Activated CD8-positive, alpha-beta memory T cell treated with anti-CD3 and anti-CD28 coated beads, Interleukin-2, amount 10 ng/mL, durations not matched to agents 7 days and 5 days (primary cell): ENCODE data around the gene RIN2. TPM values are rescaled to one million over a fixed set of nuclear protein-coding genes. Genes with fewer than 3 reads are reported as not detected.

Experiments
- ATAC-seq: fragments of 150-1000 bp; cut with Tn5 transposase; one replicate; pipeline ENCODE4 v1.10.0; 2021; ENCODE audit warnings: moderate library complexity
- CTCF ChIA-PET: fragments of 350-600 bp; sonication (Branson Sonifier 250); formaldehyde crosslinking; loops from one replicate; lab custom pipeline; 2021; ENCODE audit warnings: antibody characterized with exemption; lab: Charles Lee
- DNase-seq: peaks from one replicate; pipeline ENCODE4 v3.0.0-alpha.2; 2020
- H3K27ac Mint-ChIP-seq: one replicate; pipeline ENCODE4 v1.8.0; 2021; ENCODE audit warnings: mild to moderate bottlenecking, mixed read lengths
- H3K27me3 Mint-ChIP-seq: one replicate; pipeline ENCODE4 v1.8.0; 2021; ENCODE audit warnings: mixed read lengths
- H3K36me3 Mint-ChIP-seq: one replicate; pipeline ENCODE4 v1.8.0; 2021; ENCODE audit warnings: mild to moderate bottlenecking, mixed read lengths
- H3K4me1 Mint-ChIP-seq: one replicate; pipeline ENCODE4 v1.8.0; 2021; ENCODE audit warnings: mixed read lengths
- H3K4me3 Mint-ChIP-seq: one replicate; pipeline ENCODE4 v1.8.0; 2021; ENCODE audit warnings: mild to moderate bottlenecking, moderate library complexity, mixed read lengths
- H3K9me3 Mint-ChIP-seq: one replicate; pipeline ENCODE4 v1.8.0; 2022; ENCODE audit warnings: low read depth, mixed read lengths
- total RNA-seq, 2 experiments: library from RNA; stranded (reverse); gene quantifications; one replicate each; pipeline ENCODE4 v1.2.3, GENCODE V29; 2021

RIN2 gene
- total RNA-seq, 2 experiments from 2014 or later: not detected

DNA sequence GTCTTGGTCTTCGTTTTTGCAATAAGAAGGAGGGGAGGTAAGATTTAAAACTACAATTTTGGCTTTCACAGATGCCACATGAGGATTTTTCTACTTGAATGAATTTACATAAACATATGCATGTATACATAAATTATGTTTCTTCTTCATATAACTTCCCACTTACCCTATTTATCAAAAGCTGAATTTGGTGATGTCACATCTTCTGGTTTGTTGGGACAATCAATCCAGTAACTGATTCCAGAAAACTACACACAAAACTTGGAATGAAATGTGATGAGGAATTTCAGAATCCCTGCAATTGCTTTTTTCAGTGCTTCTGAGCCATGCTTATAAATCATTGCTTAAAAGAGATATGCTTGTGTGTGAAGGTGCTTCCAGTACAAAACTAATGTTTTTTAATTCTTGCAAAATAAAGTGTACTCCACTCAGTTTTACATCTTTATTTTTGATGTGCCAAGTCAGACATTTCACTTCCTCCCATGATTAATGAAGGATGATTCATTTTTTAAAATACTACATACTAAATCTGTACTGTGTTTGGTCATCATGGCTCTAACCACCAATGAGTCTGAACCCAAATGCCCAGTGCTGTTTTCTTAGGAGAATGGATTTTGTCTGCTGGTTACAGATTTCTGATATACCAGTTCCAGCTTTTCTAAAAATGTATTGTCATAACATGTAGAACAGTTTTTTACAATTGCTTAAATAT lies 32.1 kb upstream of the RIN2 start:
- no peak for DNase-seq
- H3K9me3 Mint-ChIP-seq: no peaks in the 10 kb centered on the region
- H3K4me3 Mint-ChIP-seq: no peak overlapping the region
- ATAC-seq: no peak
- H3K27me3 Mint-ChIP-seq: no peaks in the 10 kb centered on the region
- CTCF ChIA-PET: no interaction called here
- no peak overlapping the region for H3K27ac Mint-ChIP-seq
- no peaks in the 10 kb centered on the region for H3K4me1 Mint-ChIP-seq
- no peaks in the 10 kb centered on the region for H3K36me3 Mint-ChIP-seq

DNA sequence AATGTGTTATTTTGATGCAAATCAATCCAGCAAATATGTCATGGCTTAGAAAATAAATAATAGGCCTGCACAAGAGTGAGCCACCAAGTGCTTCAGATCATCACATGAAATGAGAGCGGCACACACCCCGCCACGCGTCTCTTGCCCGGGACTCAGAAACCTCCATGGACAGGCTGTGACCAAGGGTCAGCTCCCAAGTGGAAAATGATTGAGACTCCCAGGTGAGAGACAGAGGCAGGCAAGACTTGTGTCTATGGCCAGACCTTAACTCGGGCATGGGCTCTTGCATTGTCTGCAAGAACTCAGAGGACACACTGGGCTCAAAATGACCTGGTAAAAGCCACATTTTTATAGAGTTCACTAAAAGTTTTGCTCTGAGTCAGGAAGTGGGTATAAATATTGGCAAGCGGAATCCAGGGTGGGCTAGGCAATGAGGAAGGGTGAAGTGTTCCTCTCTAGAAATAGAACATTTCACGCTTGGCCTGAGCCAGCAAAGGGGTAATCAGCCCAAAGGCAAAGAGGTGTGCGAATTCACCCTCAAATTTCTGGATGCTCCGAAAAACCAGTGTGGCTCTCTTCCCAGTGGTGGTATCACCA lies 30.7 kb upstream of the RIN2 start:
- H3K27ac Mint-ChIP-seq: no peak overlapping the region
- H3K27me3 Mint-ChIP-seq: no peaks in the 10 kb centered on the region
- H3K36me3 Mint-ChIP-seq: no peaks in the 10 kb centered on the region
- DNase-seq (no peak), ATAC-seq (no peak)
- no peaks in the 10 kb centered on the region for H3K9me3 Mint-ChIP-seq
- CTCF ChIA-PET: no interaction called here
- H3K4me1 Mint-ChIP-seq: no peaks in the 10 kb centered on the region
- no peak overlapping the region for H3K4me3 Mint-ChIP-seq

DNA sequence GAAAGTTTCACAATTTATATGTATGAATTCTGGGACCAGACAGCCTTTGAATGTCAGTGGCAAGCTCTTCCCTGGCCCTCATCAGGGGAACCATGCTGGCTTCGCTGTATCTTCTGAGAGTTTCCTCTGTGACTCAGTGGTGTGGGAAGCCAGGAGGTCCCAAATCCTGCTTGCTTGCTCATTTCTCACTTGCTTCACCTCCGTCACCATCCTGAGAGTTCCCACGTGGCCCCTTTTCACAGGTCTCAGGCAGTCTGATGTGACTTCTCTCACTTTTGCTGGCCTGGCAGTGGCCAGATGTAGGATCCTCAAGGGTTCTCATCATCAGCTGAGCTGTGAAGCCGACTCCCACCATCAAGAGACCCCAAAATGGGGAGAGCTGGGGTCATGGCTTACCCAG lies 28.4 kb upstream of the RIN2 start:
- H3K4me3 Mint-ChIP-seq: no peak overlapping the region
- CTCF ChIA-PET: no interaction called here

DNA sequence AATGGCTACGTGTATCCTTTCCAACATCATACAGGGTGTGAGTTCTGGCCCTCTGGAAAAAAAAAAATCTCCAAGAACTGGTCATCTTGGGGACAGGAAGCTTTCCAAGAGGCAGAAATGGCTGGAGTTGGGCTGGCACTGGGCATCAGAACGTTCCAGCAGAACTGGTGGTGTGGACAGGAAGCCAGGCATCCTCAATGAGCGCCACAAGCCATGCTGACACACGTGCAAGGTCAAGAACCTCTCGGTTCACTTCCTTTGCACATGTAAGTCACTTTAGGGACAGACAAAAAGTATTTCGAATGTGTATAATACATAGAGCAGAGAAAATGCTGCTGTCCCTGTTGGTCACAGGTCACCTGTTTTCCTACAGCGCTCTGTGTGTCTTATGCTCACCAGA lies 27.4 kb upstream of the RIN2 start:
- CTCF ChIA-PET: no interaction called here
- no peak for ATAC-seq
- Mint-ChIP-seq H3K9me3 (no peaks in the 10 kb centered on the region), H3K27me3 (no peaks in the 10 kb centered on the region), H3K4me3 (no peak overlapping the region), H3K4me1 (no peaks in the 10 kb centered on the region), H3K27ac (no peak overlapping the region), H3K36me3 (no peaks in the 10 kb centered on the region)
- no peak for DNase-seq

More for the DNA sequence above, 28.4 kb upstream of the RIN2 start:
- Mint-ChIP-seq H3K9me3 (no peaks in the 10 kb centered on the region), H3K27ac (no peak overlapping the region), H3K36me3 (no peaks in the 10 kb centered on the region), H3K27me3 (no peaks in the 10 kb centered on the region), H3K4me1 (no peaks in the 10 kb centered on the region)
- ATAC-seq (no peak), DNase-seq (no peak)

DNA sequence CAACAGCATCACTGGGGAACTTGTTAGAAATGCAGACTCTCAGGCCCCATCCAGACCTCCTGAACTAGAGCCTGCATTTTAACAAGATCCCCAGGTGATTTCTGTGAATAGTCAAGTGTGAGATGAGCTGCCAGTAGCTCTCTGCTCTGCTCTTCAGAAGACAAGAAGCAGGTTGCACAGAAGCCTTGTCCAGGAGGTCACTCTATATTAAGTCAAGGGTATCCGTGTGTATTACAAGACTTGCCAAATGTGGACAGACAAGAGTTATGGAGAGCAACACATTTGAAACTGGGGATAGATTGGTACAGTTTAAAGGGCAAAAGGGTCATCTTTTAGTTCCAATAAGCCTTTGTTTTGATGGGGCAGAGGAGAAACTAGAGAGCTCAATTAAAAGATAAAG lies 23.2 kb upstream of the RIN2 start:
- Mint-ChIP-seq H3K27me3 (no peaks in the 10 kb centered on the region), H3K27ac (no peak overlapping the region), H3K9me3 (no peaks in the 10 kb centered on the region), H3K4me3 (no peak overlapping the region), H3K4me1 (peaks cover 8% of the 10 kb centered on the region), H3K36me3 (no peaks in the 10 kb centered on the region)
- no peak for ATAC-seq
- DNase-seq: no peak
- CTCF ChIA-PET: no interaction called here

DNA sequence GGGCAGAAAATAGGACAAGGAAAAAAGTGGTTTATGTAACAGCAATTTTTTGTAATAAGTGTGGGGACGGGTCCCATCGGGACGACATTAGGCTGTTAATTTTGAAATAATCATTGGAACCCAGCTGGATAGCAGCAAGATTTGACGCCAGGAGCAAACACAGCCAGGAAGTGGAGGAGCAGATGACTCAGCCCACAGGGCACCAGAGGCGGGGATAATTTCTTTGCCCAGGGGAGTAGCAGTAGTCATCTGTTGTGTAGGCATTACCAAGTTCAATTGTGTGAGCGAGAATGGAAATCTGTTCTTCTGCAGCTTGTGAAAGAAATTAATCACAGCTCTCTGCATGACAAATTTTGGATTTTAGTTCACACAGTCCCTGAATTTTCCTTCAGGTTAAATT lies 22.6 kb upstream of the RIN2 start:
- CTCF ChIA-PET: no interaction called here
- no peak for ATAC-seq
- DNase-seq: no peak
- H3K4me1 Mint-ChIP-seq: peaks cover 8% of the 10 kb centered on the region
- H3K4me3 Mint-ChIP-seq: no peak overlapping the region
- H3K27me3 Mint-ChIP-seq: no peaks in the 10 kb centered on the region
- H3K36me3 Mint-ChIP-seq: no peaks in the 10 kb centered on the region
- no peak overlapping the region for H3K27ac Mint-ChIP-seq
- H3K9me3 Mint-ChIP-seq: no peaks in the 10 kb centered on the region

DNA sequence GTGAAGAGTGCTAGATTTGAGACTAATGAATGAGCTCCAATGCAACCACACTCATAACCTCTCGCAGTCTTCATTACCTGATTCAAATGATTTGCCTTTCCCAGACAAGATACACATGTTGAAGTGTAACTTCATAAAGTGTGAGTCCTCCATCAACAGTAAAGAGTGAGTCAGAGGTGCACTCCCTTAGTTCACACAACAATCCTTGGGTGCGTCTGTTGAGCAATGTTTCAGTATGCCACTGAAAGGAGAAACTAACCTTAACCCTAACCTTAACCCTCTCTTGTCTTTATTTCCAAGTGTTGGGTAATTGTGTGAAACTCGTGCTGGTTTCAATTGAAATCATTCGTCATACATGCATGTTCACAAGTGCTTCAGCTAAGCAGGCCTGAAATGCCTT lies 21.0 kb upstream of the RIN2 start:
- H3K4me1 Mint-ChIP-seq: peaks cover 8% of the 10 kb centered on the region
- CTCF ChIA-PET: interaction anchor here (1.1 kb wide), 1 partner anchor 1020 kb away, joined by 4 read pairs; no protein-coding TSS in a partner anchor
- no peak for ATAC-seq
- H3K36me3 Mint-ChIP-seq: no peaks in the 10 kb centered on the region
- H3K27ac Mint-ChIP-seq: no peak overlapping the region
- no peaks in the 10 kb centered on the region for H3K9me3 Mint-ChIP-seq
- DNase-seq: no peak
- H3K27me3 Mint-ChIP-seq: peaks cover 4% of the 10 kb centered on the region
- H3K4me3 Mint-ChIP-seq: no peak overlapping the region

DNA sequence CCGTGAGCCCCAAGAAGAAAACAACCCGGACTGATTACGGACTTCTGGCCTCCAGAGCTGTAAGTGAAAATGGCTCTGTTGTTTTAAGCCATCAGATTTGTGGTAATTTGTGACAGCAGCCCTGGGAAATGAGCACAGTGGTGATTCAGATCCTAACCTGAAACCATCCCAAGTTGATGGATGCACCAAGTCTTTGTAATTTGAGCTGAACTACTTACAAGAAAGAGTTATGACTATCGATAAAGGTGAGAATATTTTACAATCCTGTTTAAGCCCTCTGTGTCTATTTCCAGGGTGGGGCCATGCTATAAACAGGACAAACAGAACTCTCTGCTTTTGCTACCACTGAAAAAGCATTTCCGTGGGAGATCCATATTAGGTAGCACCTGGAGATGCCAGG lies 19.1 kb upstream of the RIN2 start:
- H3K4me3 Mint-ChIP-seq: no peak overlapping the region
- CTCF ChIA-PET: no interaction called here
- DNase-seq (no peak), ATAC-seq (no peak)
- H3K9me3 Mint-ChIP-seq: no peaks in the 10 kb centered on the region
- no peak overlapping the region for H3K27ac Mint-ChIP-seq
- no peaks in the 10 kb centered on the region for H3K36me3 Mint-ChIP-seq
- H3K27me3 Mint-ChIP-seq: peaks cover 4% of the 10 kb centered on the region
- H3K4me1 Mint-ChIP-seq: peaks cover 8% of the 10 kb centered on the region

DNA sequence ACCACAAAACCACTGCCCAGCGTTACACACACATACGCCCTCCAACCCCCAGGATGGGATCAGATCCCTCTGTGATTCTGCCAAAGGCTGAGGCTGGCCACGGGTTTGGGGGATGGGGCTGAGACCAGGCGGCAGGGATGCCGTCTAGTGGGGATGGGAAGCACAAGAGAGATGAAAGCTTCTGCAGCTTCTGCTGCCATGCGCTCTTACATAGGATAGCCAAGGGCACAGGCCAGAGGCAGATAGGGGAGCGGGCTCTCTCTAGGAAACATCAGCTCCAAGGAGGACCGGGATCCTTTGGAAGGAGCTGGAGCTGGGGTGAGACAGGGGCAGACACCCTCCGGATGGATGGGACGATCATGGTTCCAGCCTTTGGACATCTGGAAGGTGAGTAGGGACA lies 18.7 kb upstream of the RIN2 start:
- no peaks in the 10 kb centered on the region for H3K9me3 Mint-ChIP-seq
- peaks cover 8% of the 10 kb centered on the region for H3K4me1 Mint-ChIP-seq
- H3K27ac Mint-ChIP-seq: no peak overlapping the region
- CTCF ChIA-PET: no interaction called here
- no peaks in the 10 kb centered on the region for H3K36me3 Mint-ChIP-seq
- no peak overlapping the region for H3K4me3 Mint-ChIP-seq
- ATAC-seq (no peak), DNase-seq (no peak)
- peaks cover 4% of the 10 kb centered on the region for H3K27me3 Mint-ChIP-seq

DNA sequence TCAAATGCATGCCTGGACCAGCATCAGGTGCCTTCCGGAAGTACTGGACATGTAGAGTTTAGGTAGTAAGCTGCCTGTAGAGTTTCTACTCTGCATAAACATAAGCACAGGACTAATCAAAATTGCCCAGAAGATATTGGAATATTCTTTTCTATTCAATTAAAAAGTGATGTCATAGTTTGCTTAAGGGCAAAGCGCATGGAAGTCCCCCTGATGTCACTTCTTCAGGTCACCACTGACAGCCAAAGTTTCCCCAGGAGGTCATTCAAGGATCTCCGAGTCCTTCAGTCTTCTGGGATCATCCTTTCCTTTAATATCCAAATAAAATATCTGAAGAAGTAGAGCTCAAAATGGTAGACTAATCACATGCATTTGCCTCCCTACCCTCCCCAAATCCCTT lies 17.5 kb upstream of the RIN2 start:
- CTCF ChIA-PET: no interaction called here
- ATAC-seq: no peak

DNA sequence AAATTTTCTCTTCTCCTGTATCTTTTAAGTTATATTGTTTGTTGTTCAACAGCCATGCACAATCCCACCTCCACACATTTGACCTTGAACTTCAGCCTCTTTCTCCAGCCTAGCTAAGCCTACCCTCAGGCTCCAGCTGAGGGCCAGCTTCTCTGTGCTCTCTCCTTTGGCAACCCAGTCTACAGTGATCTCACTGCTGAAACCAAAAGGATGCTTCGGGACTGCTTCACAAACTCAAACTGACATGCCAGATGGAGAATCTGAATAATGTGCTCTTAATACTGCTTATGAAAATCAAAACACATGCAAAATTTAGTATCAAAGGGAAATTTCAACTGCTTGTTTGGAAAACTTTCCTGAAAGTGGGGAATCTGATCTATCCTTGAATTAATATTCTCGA lies 16.1 kb upstream of the RIN2 start:
- H3K27ac Mint-ChIP-seq: no peak overlapping the region
- no peak overlapping the region for H3K4me3 Mint-ChIP-seq
- DNase-seq (no peak), ATAC-seq (no peak)
- CTCF ChIA-PET: no interaction called here
- H3K27me3 Mint-ChIP-seq: peaks cover 7% of the 10 kb centered on the region
- no peaks in the 10 kb centered on the region for H3K36me3 Mint-ChIP-seq
- peaks cover 4% of the 10 kb centered on the region for H3K9me3 Mint-ChIP-seq
- peaks cover 4% of the 10 kb centered on the region for H3K4me1 Mint-ChIP-seq

More for the DNA sequence above, 17.5 kb upstream of the RIN2 start:
- peaks cover 8% of the 10 kb centered on the region for H3K4me1 Mint-ChIP-seq
- peaks cover 4% of the 10 kb centered on the region for H3K27me3 Mint-ChIP-seq
- no peak for DNase-seq
- no peak overlapping the region for H3K4me3 Mint-ChIP-seq
- no peak overlapping the region for H3K27ac Mint-ChIP-seq
- H3K9me3 Mint-ChIP-seq: peaks cover 2% of the 10 kb centered on the region
- H3K36me3 Mint-ChIP-seq: no peaks in the 10 kb centered on the region

DNA sequence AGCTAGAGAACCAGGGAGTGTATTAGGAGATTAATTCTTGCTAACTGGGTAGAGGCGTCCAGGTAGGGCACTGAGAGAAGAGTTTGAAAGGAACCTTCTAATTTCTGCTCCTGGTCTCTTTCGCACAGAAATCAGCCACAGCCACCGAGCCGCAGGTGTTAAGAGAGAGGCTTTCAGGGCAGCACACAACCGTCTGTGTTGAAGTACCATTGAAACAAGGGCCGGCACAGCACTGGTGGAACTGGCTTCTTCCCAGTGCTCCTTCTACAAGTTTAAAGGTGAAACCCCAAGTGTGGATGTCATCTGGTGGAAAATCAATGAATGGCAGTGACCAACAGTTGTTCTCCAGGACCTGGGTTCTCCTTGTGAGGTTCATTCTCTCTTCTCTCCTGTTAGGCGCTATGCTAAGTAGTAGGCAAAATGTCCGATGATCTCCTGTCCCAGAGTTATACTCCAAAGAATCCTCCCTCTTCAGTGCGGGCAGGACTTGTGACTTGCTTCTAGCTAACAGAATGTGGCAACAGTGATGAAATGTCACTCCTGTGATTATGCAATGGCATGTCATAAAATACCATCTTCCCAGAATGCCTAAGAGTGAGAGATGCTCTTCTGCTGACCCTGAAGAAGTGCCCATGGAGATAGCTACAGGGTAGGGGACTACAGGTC lies 15.0 kb upstream of the RIN2 start:
- DNase-seq: no peak
- H3K4me1 Mint-ChIP-seq: no peaks in the 10 kb centered on the region
- CTCF ChIA-PET: no interaction called here
- ATAC-seq: no peak
- H3K27ac Mint-ChIP-seq: no peak overlapping the region
- no peaks in the 10 kb centered on the region for H3K36me3 Mint-ChIP-seq
- peaks cover 4% of the 10 kb centered on the region for H3K9me3 Mint-ChIP-seq
- no peak overlapping the region for H3K4me3 Mint-ChIP-seq
- H3K27me3 Mint-ChIP-seq: peaks cover 7% of the 10 kb centered on the region

DNA sequence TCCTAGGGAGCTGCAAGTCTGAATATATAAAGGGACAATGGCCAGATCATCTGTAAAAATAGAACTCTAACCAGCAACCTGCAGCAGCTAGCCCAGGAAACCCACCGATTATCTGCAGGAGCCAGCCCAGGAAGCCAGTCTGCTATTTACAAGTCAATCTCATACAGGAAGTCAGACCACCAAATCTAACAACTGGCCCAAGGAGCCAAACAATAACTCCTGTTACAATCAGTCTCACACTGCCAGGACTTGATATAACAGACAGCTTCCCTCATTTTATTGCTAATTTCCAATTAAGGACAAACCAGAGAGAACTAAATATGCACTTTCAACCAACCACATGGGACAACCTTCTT lies 14.4 kb upstream of the RIN2 start:
- no peaks in the 10 kb centered on the region for H3K36me3 Mint-ChIP-seq
- no peak overlapping the region for H3K4me3 Mint-ChIP-seq
- CTCF ChIA-PET: no interaction called here

DNA sequence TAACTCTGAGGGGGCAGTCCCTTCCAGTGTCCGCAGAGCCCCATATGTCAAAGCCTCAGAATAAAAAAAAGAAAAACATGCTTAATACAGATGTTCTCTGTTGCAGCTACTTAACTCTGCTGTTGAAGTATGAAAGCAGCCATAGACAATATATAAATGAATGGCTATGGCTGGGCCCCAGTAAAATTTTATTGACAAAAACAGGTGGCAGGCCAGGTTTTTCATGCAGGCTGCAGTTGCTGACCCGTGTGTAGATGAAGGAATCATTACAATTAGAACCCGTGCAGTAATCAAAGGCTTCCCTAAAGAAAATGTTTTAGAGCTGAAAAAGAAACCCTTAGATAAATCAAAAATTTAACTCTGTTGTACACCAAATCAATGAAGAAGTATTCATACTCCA lies 13.0 kb upstream of the RIN2 start:
- Mint-ChIP-seq H3K9me3 (peaks cover 4% of the 10 kb centered on the region), H3K4me3 (no peak overlapping the region), H3K27ac (no peak overlapping the region), H3K4me1 (no peaks in the 10 kb centered on the region), H3K27me3 (peaks cover 9% of the 10 kb centered on the region), H3K36me3 (no peaks in the 10 kb centered on the region)
- DNase-seq (no peak), ATAC-seq (no peak)
- CTCF ChIA-PET: no interaction called here

More for the DNA sequence above, 14.4 kb upstream of the RIN2 start:
- DNase-seq (no peak), ATAC-seq (no peak)
- Mint-ChIP-seq H3K9me3 (peaks cover 4% of the 10 kb centered on the region), H3K27me3 (peaks cover 9% of the 10 kb centered on the region), H3K27ac (no peak overlapping the region), H3K4me1 (no peaks in the 10 kb centered on the region)
